H1 (cell line): ENCODE measurements around the gene FAR2. TPM values are rescaled to one million over a fixed set of nuclear protein-coding genes. Genes with fewer than 3 reads are reported as not detected.

Experiments
- CTCF ChIA-PET: fragments of 300-600 bp; sonication (Branson Sonifier 250); formaldehyde crosslinking; loops from one replicate; lab custom pipeline; 2021; ENCODE audit not compliant: partially characterized antibody; lab: Charles Lee
- POLR2A ChIA-PET: fragments of 300-600 bp; sonication (Branson Sonifier 250); formaldehyde crosslinking; loops from one replicate; lab custom pipeline; 2021; ENCODE audit warnings: inconsistent platforms; ENCODE audit not compliant: partially characterized antibody; lab: Charles Lee
- DNase-seq, 2 experiments: peaks; one replicate each; pipeline versions ENCODE4 v3.0.0 to v3.0.0-alpha.2; 2010 to 2022; ENCODE audit warnings: low spot score in 2 of 2, low read depth in 1 of 2, mixed read lengths in 1 of 2
- FAIRE-seq: peaks from 2 replicates; lab custom pipeline; 2011; peaks lifted over from hg19 to GRCh38; lab: Jason Lieb, UNC
- H2AFZ ChIP-seq: 2 replicates; pipeline ENCODE4 v1.8.1; 2012; ENCODE audit warnings: low read length, inconsistent platforms
- H2AK5ac ChIP-seq: 2 replicates; pipeline ENCODE4 v1.6.1; 2013; ENCODE audit warnings: low read depth, low read length
- H2BK120ac ChIP-seq: replicated peaks from 2 replicates; pipeline ENCODE3; 2013; ENCODE audit warnings: low read depth, low read length, inconsistent platforms
- H2BK12ac ChIP-seq: 2 replicates; pipeline ENCODE4 v1.6.1; 2013; ENCODE audit warnings: low read depth, low read length
- H2BK15ac ChIP-seq: 2 replicates; pipeline ENCODE4 v1.6.1; 2013; ENCODE audit warnings: low read length
- H2BK20ac ChIP-seq: 2 replicates; pipeline ENCODE4 v1.6.1; 2013; ENCODE audit warnings: low read length
- H2BK5ac ChIP-seq: 2 replicates; pipeline ENCODE4 v1.6.1; 2013; ENCODE audit warnings: low read depth, low read length
- H3K14ac ChIP-seq: 2 replicates; pipeline ENCODE4 v1.6.1; 2013; ENCODE audit warnings: inconsistent platforms; ENCODE audit not compliant: insufficient read length
- H3K18ac ChIP-seq: 2 replicates; pipeline ENCODE4 v1.6.1; 2013; ENCODE audit warnings: low read length; ENCODE audit errors: extremely low read depth
- H3K23ac ChIP-seq: 2 replicates; pipeline ENCODE4 v1.6.1; 2013; ENCODE audit warnings: inconsistent platforms; ENCODE audit not compliant: insufficient read length
- H3K23me2 ChIP-seq: 2 replicates; pipeline ENCODE4 v1.6.1; 2013; ENCODE audit warnings: low read depth, low read length
- H3K27ac ChIP-seq: 2 replicates; pipeline ENCODE4 v1.6.1; 2011; ENCODE audit warnings: low read depth, low read length, inconsistent platforms
- H3K27me3 ChIP-seq, 4 experiments: replicated peaks in 1 of 4; 1 replicate in 1 of 4; 2 replicates in 3 of 4; pipeline versions ENCODE4 v1.6.1 to v1.8.1; 2011 to 2013; ENCODE audit warnings: low read length in 3 of 4, mild to moderate bottlenecking in 3 of 4, inconsistent platforms in 2 of 4, mixed read lengths in 2 of 4, moderate library complexity in 1 of 4; ENCODE audit not compliant: control insufficient read depth in 3 of 4, insufficient read depth in 3 of 4; ENCODE audit errors: extremely low read depth in 1 of 4
- H3K36me3 ChIP-seq, 4 experiments: 2 replicates each; pipeline versions ENCODE4 v1.6.1 to v1.8.1; 2011 to 2013; ENCODE audit warnings: mild to moderate bottlenecking in 4 of 4, low read length in 3 of 4, moderate library complexity in 2 of 4, control low read depth in 1 of 4, inconsistent platforms in 1 of 4; ENCODE audit not compliant: insufficient read depth in 4 of 4, control insufficient read depth in 2 of 4
- H3K4ac ChIP-seq: replicated peaks from 2 replicates; pipeline ENCODE3; 2013; ENCODE audit warnings: low read length, low read depth, mixed read lengths, inconsistent platforms; ENCODE audit not compliant: insufficient read length
- H3K4me1 ChIP-seq, 4 experiments: replicated peaks in 1 of 4; 1 replicate in 1 of 4; 2 replicates in 3 of 4; pipeline versions ENCODE4 v1.6.1 to v1.8.1; 2011 to 2013; ENCODE audit warnings: low read length in 3 of 4, inconsistent platforms in 2 of 4, mixed read lengths in 1 of 4; ENCODE audit not compliant: insufficient read depth in 4 of 4, control insufficient read depth in 3 of 4
- H3K4me2 ChIP-seq, 2 experiments: 2 replicates each; pipeline versions ENCODE4 v1.6.1 to v1.8.1; 2011 to 2013; ENCODE audit warnings: low read depth in 2 of 2, low read length in 2 of 2, control low read depth in 1 of 2, inconsistent platforms in 1 of 2, mild to moderate bottlenecking in 1 of 2; ENCODE audit not compliant: insufficient read depth in 1 of 2
- H3K4me3 ChIP-seq, 4 experiments: fragments of 200-600, 300-600 bp in 1 of 4; sonication (generic), shearing (Covaris generic), sonication (Bioruptor Twin) in 1 of 4; 2 replicates each; pipeline versions ENCODE4 v1.5.1 to v1.8.1; 2011 to 2016; ENCODE audit warnings: low read length in 4 of 4, low read depth in 3 of 4, control low read depth in 2 of 4, inconsistent platforms in 2 of 4, mild to moderate bottlenecking in 2 of 4, mixed read lengths in 1 of 4, moderate library complexity in 1 of 4; ENCODE audit not compliant: insufficient read depth in 2 of 4; ENCODE audit errors: extremely low read depth in 1 of 4
- H3K56ac ChIP-seq: replicated peaks from 2 replicates; pipeline ENCODE3; 2013; ENCODE audit warnings: low read depth, mild to moderate bottlenecking, mixed read lengths, low read length, inconsistent platforms; ENCODE audit not compliant: insufficient read length
- H3K79me1 ChIP-seq: 2 replicates; pipeline ENCODE4 v1.6.1; 2013; ENCODE audit warnings: low read depth, low read length, control low read depth
- H3K79me2 ChIP-seq, 2 experiments: 2 replicates each; pipeline versions ENCODE4 v1.6.1 to v1.8.1; 2012 to 2013; ENCODE audit warnings: low read length in 2 of 2, mild to moderate bottlenecking in 2 of 2, inconsistent platforms in 1 of 2; ENCODE audit not compliant: insufficient read depth in 2 of 2, control insufficient read depth in 1 of 2
- H3K9ac ChIP-seq, 4 experiments: replicated peaks in 1 of 4; 1 replicate in 1 of 4; 2 replicates in 3 of 4; pipeline versions ENCODE4 v1.6.1 to v1.8.1; 2011 to 2013; ENCODE audit warnings: low read depth in 3 of 4, low read length in 3 of 4, control low read depth in 2 of 4, mild to moderate bottlenecking in 2 of 4, moderate library complexity in 2 of 4, inconsistent platforms in 1 of 4; ENCODE audit errors: extremely low read depth in 1 of 4
- H3K9me3 ChIP-seq, 2 experiments: 2 replicates each; pipeline versions ENCODE4 v1.6.1 to v1.8.1; 2012 to 2013; ENCODE audit warnings: mild to moderate bottlenecking in 2 of 2, moderate library complexity in 2 of 2, control low read depth in 1 of 2, inconsistent platforms in 1 of 2, low read depth in 1 of 2, low read length in 1 of 2, mixed read lengths in 1 of 2; ENCODE audit not compliant: insufficient read depth in 2 of 2
- H4K20me1 ChIP-seq, 2 experiments: replicated peaks in 1 of 2; 2 replicates each; pipeline versions ENCODE3 to v1.8.1; 2011 to 2013; ENCODE audit warnings: inconsistent platforms in 2 of 2, low read length in 2 of 2, mild to moderate bottlenecking in 1 of 2; ENCODE audit not compliant: insufficient read depth in 2 of 2, control insufficient read depth in 1 of 2
- H4K5ac ChIP-seq: 2 replicates; pipeline ENCODE4 v1.6.1; 2013; ENCODE audit warnings: low read length, low read depth, mixed read lengths, inconsistent platforms; ENCODE audit not compliant: insufficient read length
- H4K8ac ChIP-seq: 2 replicates; pipeline ENCODE4 v1.8.0; 2013; ENCODE audit warnings: mild to moderate bottlenecking, moderate library complexity, low read length, inconsistent platforms; ENCODE audit not compliant: insufficient read depth; ENCODE audit errors: extremely low read depth
- H4K91ac ChIP-seq: replicated peaks from 2 replicates; pipeline ENCODE3; 2013; ENCODE audit warnings: low read length, mixed read lengths, inconsistent platforms; ENCODE audit not compliant: insufficient read length
- BACH1 ChIP-seq: IDR thresholded peaks from 2 replicates; pipeline ENCODE4 v1.6.1; 2012; ENCODE audit warnings: low read length, improper control_type of control experiment
- JUN ChIP-seq: IDR thresholded peaks from 2 replicates; pipeline ENCODE4 v1.6.1; 2011; ENCODE audit warnings: low read depth, mild to moderate bottlenecking, improper control_type of control experiment, low read length
- POLR2A ChIP-seq, 2 experiments: IDR thresholded peaks; 1 replicate in 1 of 2; 2 replicates in 1 of 2; pipeline ENCODE4 v1.6.1; 2011; ENCODE audit warnings: low read depth in 2 of 2, low read length in 2 of 2, mild to moderate bottlenecking in 2 of 2; ENCODE audit errors: control extremely low read depth in 1 of 2
- RXRA ChIP-seq: IDR thresholded peaks from 2 replicates; pipeline ENCODE4 v1.6.1; 2011; ENCODE audit warnings: low read depth, mild to moderate bottlenecking, low read length, moderate library complexity; ENCODE audit not compliant: insufficient read depth
- YY1 ChIP-seq: IDR thresholded peaks from 2 replicates; pipeline ENCODE4 v1.6.1; 2011; ENCODE audit warnings: low read depth, mild to moderate bottlenecking, low read length
- WGBS, 2 experiments: shearing (Covaris generic) in 1 of 2; methylation state at CpG; one replicate each; pipeline versions ENCODE4 v1.1.6 to v1.1.7; 2013 to 2015; ENCODE audit warnings: low lambda C conversion rate in 2 of 2, mixed read lengths in 2 of 2, inconsistent platforms in 1 of 2, low coverage in 1 of 2, missing lambda C conversion rate in 1 of 2; ENCODE audit not compliant: insufficient replicate concordance in 2 of 2, insufficient coverage in 1 of 2, insufficient read length in 1 of 2; ENCODE audit errors: extremely low coverage in 1 of 2, missing lambda C conversion rate in 1 of 2; 5-methylcytosine and 5-hydroxymethylcytosine counted together
- polyA plus RNA-seq, 7 experiments: library from polyadenylated mRNA; depleted of rRNA in 3 of 7; stranded (reverse) in 5 of 7; unstranded in 2 of 7; fragments of >200 nt in 5 of 7; fragments of 200-250 nt in 2 of 7; gene quantifications; 1 replicate in 5 of 7; 2 replicates in 1 of 7; 4 replicates in 1 of 7; pipeline versions ENCODE4 v1.2.1 to v1.2.3, GENCODE V29; 2011 to 2013; ENCODE audit warnings: missing spikeins in 2 of 7, mixed read lengths in 2 of 7
- total RNA-seq: library from RNA; stranded (reverse); fragmentation: NEBNext Ultra II Directional; extraction: Animal tissue kit (Norgen Biotek cat#: 25700); gene quantifications from 2 replicates; pipeline ENCODE4 v1.2.1, GENCODE V29; 2021
- TF ChIP-seq, protein P1 (sequence below): IDR thresholded peaks from 2 replicates; pipeline ENCODE4 v1.6.1; 2012; ENCODE audit warnings: inconsistent platforms

FAR2 gene
- total and polyA plus RNA-seq, 2 of the 8 experiments (the other 6 are each of a cell fraction or from before 2014, with no cell fraction given): 24.0 to 24.1 TPM

DNA sequence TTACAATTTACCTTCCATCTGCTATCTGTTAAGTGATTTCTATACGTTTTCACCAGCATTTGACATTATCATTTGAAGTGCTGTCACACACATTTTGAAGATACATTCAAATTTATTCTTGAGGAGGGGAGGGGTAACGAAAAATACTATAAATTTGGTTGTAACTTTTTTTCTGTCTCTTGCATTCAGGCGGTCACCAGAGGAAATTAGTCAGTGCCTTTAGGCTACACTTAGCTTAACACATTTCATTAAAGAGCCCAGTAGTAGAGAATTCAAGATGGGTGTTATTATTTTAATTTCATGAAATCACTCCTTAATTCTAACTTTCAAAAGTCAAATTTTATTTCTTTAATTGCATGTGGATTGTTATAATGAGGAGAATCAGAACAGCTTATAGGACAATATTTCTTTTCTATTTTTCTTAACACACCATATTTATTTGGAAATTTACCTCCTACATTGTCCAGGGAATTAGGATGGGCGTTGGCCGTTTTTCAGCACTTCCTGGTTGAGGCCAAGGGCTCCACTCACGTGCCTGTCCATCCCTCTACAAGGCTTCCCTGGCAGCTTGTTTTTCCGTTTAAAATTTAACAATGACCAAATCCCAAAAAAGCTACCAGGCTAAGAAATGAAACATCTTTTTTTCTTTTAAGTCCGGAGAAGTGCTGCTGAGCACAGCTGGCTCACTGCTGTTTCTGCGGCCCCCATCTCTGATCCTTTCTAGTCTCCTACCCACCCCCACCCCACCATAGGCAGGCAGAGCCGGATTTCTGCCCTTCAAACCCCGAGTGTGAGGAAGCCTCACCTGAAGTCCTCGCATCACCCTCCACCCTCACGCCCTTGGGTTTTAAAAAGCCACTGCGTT lies 1.1 kb upstream of the FAR2 start:
- H3K4me2 ChIP-seq: peak overlapping the region; percentile 81 to 96
- H3K4me3 ChIP-seq: peak overlapping the region; percentile 66 to 77 (median 72); a peak in 7 of 8 replicates
- no peaks in the 10 kb centered on the region for H3K9me3 ChIP-seq
- H4K5ac ChIP-seq: peak overlapping the region; percentile 48
- peaks cover 0 to 14% of the 10 kb centered on the region in 2 experiments; a peak in 1 of 4 replicates for H3K79me2 ChIP-seq
- H2BK5ac ChIP-seq: peak overlapping the region; percentile 54; the same call in 1 of the 2 replicates
- H3K56ac ChIP-seq: peak overlapping the region; percentile 52
- peak overlapping the region; percentile 97 for H3K4ac ChIP-seq
- peak overlapping the region; percentile 99 for H4K8ac ChIP-seq
- no peaks in the 10 kb centered on the region for H4K20me1 ChIP-seq
- H2AK5ac ChIP-seq: peak overlapping the region; percentile 30; the same call in 1 of the 2 replicates
- H3K4me1 ChIP-seq: peaks cover 10 to 21% (median 12%) of the 10 kb centered on the region in 4 experiments
- WGBS, 2 experiments: 24% methylated on average over 14 of the region's 14 CpGs; no CpG with 5 or more reads in 1 of the 2 experiments
- peak overlapping the region; percentile 76 for H3K18ac ChIP-seq
- no peak overlapping the region; the same call in 1 of the 2 replicates for H2BK20ac ChIP-seq
- H2BK15ac ChIP-seq: 0 out of 2 replicates have a peak overlapping the region, but pooled peaks have one; percentile 40
- H3K14ac ChIP-seq: peak overlapping the region; percentile 13
- H4K91ac ChIP-seq: peak overlapping the region; percentile 52
- DNase-seq: no peak
- H2BK12ac ChIP-seq: peak overlapping the region; percentile 86
- POLR2A ChIA-PET: interaction anchor here (0.7 to 1.3 kb wide), 3 partner anchors 14 to 1644 kb away, joined by 3 to 4 read pairs (median 3); no protein-coding TSS in a partner anchor
- TF ChIP-seq BACH1 (no peak), RXRA (no peak), JUN (no peak), YY1 (no peak), POLR2A (IDR thresholded peaks at IDR 0.05; ENCODE audit: control extremely low read depth in 1 of 2, low read depth in 2 of 2, low read length in 2 of 2) (no peak)
- TF ChIP-seq, protein P1, sequence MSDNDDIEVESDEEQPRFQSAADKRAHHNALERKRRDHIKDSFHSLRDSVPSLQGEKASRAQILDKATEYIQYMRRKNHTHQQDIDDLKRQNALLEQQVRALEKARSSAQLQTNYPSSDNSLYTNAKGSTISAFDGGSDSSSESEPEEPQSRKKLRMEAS: 0 out of 2 replicates have a peak, but pooled peaks have one; percentile 13
- peak; percentile 32 for FAIRE-seq
- no peaks in the 10 kb centered on the region for H3K36me3 ChIP-seq
- peaks cover 0 to 2% (median 0%) of the 10 kb centered on the region in 4 experiments; a peak in 2 of 7 replicates for H3K27me3 ChIP-seq
- H3K9ac ChIP-seq: peak overlapping the region; percentile 53 to 90 (median 78)
- peak overlapping the region; percentile 18; the same call in 1 of the 2 replicates for H2AFZ ChIP-seq
- no peak overlapping the region for H3K23ac ChIP-seq
- H2BK120ac ChIP-seq: peak overlapping the region; percentile 41
- no peaks in the 10 kb centered on the region for H3K79me1 ChIP-seq
- CTCF ChIA-PET: interaction anchor here (0.6 kb wide), 1 partner anchor 75 kb away, joined by 3 read pairs; no protein-coding TSS in a partner anchor
- H3K27ac ChIP-seq: peak overlapping the region; percentile 88
- peaks cover 18% of the 10 kb centered on the region for H3K23me2 ChIP-seq
